Kidney tubule cell (primary cell): ENCODE data around the gene SOCS1.
"Not testable (repeated sequence)": the region's sequence is repeated elsewhere in the genome, so short reads cannot be mapped to it uniquely, and the experiment has no call there.

ENCODE experiments used
- DNase-seq: peaks from one replicate; pipeline ENCODE4 v3.0.0-alpha.2; 2018; ENCODE audit warnings: low spot score

Gene SOCS1, protein sequence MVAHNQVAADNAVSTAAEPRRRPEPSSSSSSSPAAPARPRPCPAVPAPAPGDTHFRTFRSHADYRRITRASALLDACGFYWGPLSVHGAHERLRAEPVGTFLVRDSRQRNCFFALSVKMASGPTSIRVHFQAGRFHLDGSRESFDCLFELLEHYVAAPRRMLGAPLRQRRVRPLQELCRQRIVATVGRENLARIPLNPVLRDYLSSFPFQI

DNA sequence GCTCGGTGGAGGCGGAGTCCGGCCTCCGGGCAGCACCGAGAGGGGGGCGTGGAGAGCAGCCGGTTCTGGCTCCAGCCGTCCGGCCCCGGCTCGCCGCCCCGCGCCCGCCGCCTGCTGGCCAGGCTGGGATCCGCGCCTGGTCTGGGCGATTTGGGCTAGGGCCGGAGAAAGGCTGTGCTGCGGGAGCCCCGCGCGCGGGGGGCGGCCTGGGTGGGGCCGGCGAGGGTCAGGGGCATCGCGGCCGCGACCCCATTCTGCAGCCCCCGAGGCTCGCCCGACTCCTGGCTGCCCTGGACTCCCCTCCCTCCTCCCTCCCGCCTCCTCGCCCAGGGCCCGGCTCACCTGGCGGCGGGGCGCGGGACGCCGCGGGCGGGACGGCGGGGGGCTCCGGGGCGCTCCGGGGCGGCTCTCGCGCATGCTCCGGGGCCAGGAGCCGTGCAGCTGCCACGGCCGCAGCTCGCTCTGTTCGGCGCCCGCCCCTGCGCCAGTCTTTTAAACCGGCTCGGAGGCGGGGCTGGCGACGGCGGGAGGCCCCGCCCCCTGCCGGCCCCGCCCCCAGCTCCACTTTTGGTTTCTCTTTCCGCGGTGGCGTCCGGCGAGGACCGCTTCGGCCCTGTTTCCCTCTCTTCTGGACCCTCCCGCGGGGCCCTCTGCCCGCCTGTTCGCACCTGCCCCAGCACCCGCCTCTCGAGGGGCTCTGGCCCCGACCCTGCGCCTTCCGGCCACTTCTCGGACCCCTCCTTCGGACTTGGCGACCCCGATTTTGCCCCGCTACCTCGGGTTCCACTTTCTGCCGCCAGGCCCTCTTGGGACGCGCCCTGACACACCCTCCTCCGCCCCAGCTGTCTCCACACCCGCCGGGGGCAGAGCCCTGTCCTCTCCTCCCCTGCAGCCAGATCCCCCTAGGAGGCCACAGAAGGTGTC is at the start of gene SOCS1:
Gene SOCS1 (minus strand): TSS at position 468 of the 924 bp plus-strand sequence. CDS start 726 bp downstream, outside the sequence.
- peak; percentile 88 for DNase-seq

DNA sequence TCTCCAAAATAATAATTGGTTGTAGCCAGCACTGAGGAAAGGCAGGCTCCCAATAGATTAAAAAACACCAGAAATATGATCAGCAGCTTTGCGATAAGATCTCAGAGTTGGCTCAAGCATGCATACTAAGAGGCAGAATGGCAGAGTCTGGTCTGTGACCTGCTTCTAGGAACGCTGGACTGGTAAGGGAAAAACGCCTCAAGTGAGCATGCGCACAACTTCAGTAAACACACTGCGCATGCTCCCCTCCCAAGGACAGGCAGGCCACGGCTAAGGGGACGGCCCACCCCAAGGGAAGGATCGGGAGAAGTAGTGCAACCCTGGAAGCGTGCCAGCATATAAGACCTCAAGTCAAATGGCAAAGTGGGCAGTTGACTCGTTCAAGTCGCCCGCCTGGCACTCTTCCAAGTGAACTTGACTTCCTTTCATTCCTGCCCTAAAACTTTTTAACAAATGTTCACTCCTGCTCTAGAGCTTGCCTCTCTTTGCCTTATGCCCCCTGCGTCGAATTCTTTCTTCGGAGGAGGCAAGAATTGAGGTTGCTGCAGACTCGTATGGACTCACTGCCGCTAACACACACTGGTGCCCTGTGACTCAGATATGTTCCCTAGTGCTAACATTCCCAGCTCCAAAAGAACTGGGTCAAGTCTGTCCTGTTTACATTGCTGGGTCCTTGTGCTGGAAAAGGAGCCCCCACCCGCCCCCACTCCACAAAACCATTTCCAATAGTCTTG is 47.6 kb upstream of the SOCS1 start:
- DNase-seq: peak; percentile 42

DNA sequence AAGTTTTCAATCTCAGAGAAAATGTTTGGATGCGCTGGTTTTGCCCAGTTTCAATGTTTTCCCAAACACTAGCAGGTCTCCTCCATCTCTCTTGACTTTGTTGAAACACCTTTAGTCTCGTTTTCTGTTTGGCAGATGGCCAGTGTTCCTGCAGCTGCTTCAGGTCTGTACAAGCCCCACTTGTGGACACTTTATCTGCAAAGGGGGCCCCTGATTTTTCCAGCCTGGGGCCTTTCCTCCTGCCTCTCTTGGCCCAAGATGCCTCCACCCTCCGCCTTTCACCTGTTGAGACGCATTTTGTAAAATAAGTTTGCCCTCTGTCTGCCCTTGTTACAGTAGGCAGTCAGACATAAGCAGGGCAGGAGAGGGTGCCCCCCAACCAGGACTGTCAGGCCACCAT is 47.0 kb upstream of the SOCS1 start:
- no peak for DNase-seq

DNA sequence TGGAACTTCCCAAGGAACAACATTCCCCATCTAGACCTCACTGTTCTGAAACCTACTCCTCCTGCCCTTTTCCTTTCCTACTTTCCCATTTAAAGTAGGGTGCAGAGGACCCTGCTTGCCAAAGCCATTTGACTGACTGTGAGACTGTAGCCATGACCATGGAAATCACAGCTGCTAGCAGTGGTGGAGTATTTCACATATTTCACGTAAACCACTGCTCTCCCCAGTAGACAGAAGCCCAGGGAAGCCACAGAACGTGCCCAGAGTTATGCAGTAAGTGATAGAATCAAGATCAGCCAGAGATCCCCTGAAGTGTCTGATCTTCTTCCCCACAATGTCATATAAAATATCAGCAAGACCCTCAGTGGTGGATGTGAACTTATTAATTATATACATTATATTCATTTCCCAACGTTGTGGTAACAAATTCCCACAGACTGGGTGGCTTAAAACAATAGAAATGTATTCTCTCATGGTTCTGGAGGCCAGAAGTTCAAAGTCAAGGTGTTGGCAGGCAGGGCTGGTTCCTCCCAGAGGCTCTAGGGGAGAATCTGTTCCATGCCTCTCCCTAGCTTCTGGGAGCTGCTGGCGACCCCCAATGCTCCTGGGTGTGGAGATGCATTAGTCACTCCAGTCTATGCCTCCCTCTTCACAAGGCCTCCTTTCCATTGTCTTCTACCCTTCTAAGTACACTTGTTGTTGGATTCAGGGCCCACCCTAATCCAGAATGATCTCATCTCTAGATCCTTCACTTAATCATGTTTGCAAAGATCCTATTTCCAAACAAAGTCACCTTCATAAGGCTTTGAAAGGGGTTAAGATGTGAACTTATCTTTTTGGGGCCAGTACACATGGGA is 45.9 kb upstream of the SOCS1 start:
- DNase-seq: no peak

DNA sequence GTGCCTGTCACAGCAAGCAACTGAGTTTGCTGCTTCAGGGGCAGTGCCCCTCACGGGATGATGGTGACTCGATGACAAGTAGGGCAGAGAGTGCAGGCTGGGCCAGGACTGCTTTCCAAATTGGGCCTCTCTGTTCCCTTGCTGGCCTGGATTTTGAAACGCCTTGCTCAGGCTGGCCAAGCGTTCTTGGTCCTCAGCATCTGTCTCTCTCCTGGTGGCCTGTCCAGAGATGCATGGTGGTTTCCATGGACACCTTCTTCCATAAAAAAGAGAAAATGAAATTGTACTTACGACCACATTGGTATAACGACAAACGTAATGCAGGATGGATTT is 44.5 kb upstream of the SOCS1 start:
- no peak for DNase-seq

DNA sequence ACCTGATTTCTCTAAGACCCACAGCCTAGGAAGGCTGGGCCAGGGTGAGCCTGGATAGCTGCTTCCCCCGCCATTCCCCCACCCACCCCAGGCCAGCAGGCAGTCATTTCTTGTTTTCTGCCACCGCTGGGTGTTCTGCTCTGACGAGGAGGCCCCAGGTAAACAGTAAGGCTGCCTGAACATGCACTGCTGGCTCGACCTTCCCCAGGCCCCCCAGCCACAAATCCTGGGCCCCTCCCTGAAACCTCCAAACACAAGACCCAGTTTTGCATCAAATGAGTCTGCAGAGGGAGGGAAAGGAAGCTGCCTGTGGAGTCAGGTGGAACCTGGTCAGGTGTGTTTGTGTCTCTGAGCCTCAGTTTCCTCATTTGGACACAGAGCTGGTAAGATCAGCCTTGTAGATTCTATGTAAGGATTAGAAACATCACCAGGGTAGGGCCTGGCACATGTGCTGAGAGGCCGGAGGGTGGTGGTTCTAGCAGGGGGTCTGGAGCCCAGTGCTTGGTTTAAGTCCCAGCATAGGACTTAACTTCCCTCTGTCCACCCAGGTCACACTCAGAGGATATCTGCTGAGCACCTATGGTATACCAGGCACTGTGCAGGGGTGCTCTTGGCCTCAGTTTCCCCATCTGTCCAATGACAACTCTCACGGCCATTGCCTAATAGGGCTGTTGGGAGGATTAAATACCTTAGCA is 44.0 kb upstream of the SOCS1 start:
- no peak for DNase-seq

DNA sequence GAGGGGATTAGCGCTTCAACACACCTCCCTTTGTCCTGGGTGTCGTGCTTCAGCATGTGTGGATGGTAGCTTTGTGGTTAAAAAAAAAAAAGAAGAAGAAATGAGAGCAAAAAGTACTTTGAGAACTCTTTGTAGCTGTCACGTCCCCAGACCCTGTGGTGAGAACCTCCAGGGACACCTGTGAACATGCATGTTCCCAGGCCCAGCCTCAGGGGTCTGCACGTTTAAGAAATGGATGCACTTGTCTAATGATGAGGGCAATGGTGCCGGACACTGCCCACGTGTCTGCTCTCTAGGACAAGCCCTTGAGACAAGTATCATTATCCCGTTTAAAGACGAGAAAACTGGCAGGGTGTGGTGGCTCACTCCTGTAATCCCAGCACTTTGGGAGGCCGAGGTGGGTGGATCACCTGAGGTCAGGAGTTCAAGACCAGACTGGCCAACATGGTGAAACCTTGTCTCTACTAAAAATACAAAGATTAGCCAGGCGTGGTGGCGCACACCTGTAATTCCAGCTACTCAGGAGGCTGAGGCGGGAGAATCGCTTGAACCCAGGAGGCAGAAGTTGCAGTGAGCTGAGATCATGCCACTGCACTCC is 43.0 kb upstream of the SOCS1 start:
- not testable (repeated sequence) for DNase-seq

DNA sequence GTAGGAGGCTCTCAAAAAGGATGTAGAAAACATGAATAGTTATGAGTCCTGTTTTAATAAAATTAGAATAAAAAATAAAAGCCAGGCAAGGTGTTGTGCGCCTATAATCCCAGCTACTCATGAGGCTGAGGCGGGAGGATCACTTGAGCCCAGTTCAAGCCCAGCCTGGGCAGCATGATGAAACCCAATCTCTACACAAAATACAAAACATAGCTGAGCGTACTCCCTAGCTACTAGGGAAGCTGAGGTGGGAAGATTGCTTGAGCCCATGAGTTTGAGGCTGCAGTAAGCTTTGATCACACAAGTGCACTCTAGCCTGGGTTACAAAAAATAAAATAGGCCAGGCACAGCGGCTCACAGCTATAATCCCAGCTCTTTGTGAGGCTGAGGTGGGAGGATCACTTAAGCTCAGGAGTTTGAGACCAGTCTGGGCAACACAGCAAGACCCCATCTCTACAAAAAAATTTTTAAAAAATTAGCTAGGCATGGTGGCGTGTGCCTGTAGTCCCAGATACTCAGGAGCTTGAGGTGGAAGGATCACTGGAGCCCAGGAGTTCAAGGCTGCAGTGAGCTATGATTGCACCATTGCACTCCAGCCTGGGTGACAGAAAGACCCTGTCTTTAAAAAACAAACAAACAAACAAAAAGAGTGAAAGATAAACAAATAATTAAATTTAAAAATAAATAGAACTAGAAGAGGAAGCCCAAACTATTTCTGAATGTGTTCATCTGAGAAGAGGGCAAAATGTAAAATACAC is 42.3 kb upstream of the SOCS1 start:
- DNase-seq: no peak

DNA sequence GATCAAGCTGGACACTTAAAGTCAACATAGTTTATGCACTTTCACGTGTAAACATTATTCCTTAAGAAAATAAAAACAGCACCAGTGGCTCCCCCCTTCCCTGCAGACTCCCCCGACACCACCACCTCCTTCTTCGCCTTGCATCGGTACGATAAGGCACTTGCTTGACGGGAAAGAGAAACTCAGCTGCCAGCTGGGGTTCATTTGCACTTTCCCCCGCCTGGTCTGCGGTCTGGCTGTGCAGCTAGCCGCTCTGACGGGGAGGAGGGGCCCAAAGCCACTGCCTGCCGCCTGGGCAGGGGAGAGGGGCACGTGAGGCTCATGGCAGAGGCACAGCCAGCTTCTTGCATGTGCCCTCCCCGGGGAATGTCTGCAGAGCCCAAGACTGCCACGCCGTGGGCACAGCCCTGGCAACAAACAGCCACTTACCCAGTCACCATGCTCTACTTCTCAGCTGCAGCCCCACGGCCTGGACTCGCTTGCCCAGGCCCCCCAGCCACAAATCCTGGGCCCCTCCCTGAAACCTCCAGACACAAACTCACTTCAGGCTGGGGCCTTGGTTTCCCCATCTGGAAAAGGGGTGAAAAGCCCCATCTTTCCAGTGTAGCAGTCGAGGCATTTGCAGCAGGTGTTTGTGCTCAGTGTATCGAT is 41.6 kb upstream of the SOCS1 start:
- DNase-seq: peak; percentile 64

DNA sequence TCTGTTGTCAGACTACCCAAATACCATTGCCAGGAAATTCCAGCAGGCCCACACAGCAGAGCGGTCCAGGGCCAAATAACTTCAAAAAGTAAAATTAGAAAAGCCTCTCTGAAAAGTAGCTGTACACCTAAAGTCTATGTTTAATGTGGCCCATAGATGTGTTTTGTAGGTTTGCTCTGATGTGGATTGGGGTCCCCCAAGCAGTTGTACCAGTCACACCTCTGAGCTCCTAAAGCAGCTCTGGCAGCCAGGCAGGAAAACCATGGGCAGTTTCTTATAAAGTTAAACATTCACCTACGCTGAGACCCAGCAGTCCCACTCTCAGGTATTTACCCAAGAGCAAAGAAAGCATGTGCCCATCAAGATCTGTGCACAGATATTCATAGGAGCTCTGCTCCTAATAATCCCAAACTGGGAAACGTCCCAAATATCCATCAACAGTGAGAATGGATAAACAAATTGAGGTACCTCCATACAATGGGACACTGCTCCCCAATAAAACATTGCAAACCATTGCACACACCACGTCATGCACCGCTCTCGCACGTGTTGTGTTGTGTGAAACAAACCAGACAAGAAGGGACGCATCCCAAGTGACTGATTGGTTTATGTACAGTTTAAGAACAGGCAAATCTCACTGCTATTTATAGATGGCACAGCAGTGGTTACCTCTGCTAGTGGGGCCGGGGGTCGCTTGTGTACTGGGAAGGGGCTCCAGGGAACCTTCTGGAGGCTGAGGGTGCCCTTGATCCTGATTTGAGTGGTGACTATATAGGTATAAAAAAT is 40.9 kb upstream of the SOCS1 start:
- DNase-seq: peak; percentile 9

DNA sequence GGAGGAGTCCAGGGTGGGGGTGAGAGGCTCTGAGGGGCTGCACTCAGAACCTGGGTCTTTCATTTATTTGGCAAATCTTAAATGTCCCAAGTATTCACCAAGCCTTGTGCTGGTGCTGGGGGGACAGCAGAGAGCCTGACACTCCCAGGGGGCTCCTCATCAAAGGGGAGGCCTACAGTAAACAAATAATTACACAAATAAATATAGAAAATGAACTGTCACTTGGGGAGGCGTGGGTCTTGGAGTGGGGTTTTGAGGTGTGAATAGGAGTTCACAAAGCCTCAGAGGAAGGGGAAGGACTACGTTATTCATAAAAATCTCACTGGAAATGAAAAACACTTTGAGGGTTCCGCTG is 40.3 kb upstream of the SOCS1 start:
- no peak for DNase-seq

DNA sequence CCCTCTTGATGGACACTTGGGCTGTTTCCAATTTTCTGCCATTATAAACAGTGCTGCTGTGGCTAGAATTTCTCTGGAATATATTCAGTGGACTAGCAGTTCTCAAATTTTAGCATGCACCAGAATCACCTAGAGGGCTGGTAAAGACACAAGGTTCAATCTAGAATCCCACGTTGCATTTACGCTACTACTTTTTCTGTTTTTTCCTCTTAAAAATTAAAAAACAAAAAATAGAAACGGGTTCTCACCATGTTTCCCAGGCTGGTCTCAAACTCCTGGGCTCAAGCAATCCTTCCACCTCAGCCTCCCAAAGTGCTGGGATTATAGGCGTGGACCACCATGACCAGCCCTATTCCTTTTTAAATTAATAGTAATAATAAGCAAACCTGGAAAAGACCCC is 39.7 kb upstream of the SOCS1 start:
- no peak for DNase-seq

DNA sequence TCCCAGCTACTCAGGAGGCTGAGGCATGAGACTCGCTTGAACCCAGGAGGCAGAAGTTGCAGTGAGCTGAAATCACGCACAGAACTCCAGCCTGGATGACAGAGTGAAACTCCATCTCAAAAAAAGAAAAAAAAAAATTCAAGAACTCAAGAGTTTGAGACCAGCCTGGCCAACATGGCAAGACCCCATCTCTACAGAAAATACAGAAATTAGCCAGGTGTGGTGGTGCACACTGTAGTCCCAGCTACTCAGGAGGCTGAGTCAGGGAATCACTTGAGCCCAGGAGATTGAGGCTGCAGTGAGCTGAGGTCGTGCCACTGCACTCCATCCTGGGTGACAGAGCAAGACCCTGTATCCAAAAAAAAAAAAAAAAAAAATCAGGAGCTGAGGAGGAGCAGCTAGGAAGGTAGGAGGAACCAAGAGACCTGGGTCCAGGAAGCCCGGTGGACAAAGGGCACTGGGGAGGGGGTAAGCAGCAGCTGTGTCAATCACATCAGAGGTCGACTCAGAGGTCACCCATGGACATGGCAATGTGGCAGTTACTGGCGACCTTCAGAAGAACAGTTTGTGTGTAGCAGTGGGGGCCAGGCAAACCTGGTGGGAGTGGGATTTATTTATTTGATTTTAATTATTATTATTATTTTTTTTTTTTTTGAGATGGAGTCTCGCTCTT is 36.2 kb upstream of the SOCS1 start:
- no peak for DNase-seq

DNA sequence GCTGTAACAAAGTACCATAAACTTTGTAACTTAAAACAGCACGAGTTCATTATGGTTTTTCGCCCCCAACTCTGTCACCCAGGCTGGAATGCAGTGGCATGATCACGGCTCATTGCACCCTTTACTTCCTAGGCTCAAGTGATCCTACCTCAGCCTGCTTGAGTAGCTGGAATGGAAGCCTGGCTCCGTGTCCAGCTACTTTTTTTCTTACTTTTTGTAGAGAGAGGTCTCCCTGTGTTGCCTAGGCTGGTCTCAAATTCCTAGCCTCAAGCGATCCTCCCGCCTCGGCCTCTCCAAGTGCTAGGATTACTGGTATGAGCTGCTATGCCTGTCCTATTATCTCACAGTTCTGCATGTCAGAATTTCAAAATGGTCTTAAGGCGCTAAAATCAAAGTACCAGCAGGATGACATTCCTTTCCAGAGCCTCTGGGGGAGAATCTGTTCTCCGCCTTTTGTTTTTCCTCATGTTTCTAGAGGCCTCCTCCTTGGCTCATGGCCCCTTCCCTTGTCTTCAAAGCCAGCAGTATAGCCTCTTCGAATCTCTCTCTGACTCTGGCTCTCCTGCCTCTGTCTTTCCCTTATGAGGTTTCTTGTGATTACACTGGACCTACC is 35.2 kb upstream of the SOCS1 start:
- peak; percentile 22 for DNase-seq

DNA sequence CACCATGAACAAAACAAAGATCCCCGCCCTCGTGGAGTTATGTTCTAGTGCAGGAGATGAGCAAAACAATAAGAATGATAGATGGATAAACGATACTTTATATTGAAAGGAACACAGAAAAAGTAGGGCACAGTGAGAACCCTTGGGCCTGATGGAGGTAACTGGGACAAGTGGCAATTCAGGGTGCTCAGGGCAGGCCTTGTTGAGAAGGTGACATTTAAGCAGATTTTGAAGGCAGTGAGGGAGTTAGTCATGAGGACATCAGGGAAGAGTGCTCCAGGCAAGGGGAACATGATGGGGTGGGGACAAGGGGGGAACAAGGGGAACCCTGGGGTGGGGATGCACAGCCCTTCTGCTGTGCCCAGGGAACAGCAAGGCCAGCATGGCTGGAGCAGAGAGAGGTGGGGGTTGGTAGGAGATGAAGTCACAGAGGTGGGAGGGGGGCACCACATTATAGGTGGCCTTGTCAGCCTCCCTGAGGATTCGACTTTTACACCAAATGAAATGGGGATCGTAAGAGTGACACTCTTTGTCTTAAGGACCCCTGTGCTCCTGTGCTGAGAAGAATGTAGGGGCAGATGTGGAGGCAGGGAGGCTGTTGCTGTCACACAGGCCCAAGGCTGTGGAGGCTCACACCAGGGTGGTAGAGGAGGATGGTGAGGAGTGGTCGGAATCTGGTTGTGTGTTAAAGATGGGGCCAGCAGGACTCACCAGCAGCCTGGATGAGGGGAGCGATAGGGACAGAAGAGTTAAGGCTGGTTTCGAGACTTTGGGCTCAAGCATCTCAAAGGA is 34.3 kb upstream of the SOCS1 start:
- DNase-seq: no peak

DNA sequence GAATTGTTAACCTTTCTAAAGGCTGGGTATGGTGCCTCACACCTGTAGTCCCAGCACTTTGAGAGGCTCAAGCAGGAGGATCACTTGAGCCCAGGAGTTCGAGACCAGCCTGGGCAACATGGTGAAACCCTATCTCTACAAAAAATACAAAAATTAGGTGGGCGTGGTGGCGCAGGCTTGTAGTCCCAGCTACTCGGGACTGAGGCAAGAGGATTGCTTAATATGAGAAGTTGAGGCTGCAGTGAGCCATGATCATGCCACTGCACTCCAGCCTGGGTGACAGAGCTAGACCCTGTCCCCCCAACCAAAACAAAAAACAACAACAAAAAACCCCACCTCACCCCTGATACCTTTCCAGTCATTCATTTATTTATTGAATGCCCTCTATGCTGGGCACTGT is 33.7 kb upstream of the SOCS1 start:
- DNase-seq: not testable (repeated sequence)

DNA sequence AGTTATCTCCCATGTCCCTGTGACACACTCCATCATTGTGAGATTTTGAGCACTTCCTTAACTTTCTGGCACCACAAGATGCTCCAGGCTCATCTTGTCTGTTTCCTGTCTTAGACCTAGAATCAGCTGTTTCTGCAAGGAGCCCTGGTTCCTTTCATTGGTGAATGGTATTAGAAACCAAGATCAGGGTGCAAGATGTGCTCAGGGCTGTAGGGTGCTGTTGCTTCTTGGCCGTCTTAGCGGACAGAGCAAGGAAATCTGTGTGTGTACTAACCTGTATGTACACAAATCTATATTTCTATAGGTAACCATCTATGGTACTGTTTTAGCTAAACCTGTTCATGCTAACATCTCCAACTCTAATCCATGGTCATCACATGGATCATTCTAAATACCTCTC is 33.2 kb upstream of the SOCS1 start:
- no peak for DNase-seq
